ENCODE measurements around the gene ACTN3.
"Not testable (repeated sequence)": the region's sequence is repeated elsewhere in the genome, so short reads cannot be mapped to it uniquely, and the experiment has no call there.

Gene ACTN3

DNA sequence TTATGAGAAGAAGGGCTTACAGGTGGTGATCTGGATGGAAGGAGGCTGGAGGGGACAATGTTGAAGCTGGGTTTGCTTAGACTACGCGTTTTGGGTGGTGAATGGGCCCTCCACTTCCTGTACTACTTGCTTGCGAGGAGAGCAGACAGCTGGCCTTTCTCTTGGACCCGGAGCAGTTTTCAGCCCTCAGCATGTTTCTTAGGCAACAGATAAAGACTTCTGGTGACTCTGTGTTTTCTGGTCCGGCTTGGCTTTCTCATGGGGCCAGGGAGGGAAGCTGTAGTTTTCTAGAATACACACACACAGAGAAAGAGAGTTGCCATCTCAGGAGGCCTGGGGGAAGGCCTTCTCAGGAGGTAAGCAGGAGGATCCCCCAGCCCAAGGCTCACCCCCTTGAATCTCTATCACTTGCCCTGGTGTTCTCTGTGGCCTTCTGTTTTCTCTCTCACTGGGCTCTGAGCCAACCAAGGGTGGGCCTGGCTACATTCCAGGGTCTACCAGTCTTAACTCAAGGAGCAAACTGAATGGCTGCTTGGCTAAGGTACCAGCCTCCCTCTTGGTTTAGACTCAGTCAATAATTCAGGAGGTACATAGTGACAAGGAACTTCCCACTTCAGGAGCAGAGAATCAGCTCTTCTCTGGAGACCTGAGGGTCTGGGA, 48.7 kb downstream of the ACTN3 start:
- DNase-seq (ENCODE audit: low read depth in 2 of 2) = no peak

DNA sequence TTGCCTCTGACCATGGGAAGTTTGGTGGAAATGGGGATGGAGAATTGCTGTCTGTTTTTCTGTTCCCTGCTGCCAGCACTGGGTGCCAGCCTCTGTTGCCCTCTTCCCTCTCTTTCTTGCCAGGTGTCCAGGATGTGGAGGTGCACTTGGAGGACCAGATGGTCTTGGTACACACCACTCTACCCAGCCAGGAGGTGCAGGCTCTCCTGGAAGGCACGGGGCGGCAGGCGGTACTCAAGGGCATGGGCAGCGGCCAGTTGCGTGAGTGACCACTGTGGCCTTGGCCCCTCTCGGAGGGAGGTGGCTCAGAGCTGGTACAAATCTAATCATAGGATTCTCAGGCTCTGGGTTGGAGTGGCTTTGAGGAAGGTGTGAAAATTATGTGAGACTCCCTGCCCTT, 52.3 kb downstream of the ACTN3 start:
- no peak for DNase-seq (ENCODE audit: low read depth in 2 of 2)

- no peak for DNase-seq (ENCODE audit: low read depth in 2 of 2)
Observed at GRCh38 chr11:66600219-66600618, 53.5 kb downstream of the ACTN3 start.

DNA sequence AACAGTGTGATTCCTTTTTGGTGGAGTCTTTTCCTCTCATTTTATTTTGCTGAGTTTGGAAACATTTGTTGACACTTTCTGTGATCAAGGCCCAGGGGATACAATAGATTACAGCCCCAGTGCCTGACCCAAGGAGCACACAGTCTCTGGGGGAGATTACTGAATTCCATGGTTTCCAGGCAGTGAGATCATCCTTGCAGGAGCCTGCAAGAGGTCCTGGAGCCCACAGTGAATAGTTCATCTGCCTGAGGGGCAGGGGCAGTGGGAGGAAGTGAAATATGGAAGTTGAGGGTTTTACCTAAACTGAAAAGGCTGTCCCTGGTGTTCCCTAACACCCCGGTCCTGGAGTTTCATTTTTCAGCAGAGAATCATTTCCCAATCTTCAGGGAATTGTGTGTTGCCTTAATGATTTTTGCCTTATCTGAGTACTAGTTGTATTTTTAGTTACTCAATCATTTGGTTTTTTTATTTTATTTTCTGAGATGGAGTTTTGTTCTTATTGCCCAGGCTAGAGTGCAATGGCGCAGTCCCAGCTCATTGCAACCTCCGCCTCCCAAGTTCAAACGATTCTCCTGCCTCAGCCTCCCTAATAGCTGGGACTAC, 54.0 kb downstream of the ACTN3 start:
- no peak for DNase-seq (ENCODE audit: low read depth in 2 of 2)

- DNase-seq (ENCODE audit: low read depth in 2 of 2) = no peak
Observed at GRCh38 chr11:66603072-66603471, 56.4 kb downstream of the ACTN3 start.

GRCh38 chr11:66604155-66604554, 57.5 kb downstream of the ACTN3 start:
- DNase-seq (ENCODE audit: low read depth in 2 of 2) = no peak

GRCh38 chr11:66606608-66607007, 59.9 kb downstream of the ACTN3 start:
- not testable (repeated sequence) for DNase-seq (ENCODE audit: low read depth in 2 of 2)

DNA sequence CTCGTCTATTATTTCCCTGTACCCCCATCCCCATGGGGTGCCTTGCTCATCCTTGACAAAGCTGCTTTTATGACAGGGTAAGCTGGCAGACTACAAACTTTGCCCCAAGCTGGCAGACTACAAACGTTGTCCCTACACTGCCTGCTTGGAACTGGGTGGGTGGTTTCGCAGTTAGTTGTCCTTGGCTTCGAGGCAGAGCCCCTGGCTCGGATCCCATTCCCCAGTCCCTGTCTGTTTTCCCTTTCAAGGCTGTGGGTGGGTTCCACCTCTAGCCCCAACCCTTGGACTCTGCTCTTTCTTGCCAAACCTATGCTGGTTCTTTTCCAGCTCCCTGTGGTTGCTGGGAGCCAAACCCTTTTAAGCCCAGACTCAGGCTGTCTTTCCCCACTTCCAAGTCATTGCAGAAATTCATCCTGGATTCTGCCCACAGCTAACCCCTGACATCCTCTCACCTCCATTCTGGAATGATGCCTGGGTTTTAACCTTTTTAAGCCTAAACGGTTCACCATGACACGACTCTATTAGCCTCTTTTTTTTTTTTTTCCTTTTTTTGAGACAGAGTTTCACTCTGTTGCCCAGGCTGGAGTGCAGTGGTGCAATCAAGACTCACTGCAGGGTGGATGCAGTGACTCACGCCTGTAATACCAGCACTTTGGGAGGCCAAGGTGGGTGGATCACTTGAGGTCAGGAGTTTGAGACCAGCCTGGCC, 60.6 kb downstream of the ACTN3 start:
- no peak for DNase-seq (ENCODE audit: low read depth in 2 of 2)

DNA sequence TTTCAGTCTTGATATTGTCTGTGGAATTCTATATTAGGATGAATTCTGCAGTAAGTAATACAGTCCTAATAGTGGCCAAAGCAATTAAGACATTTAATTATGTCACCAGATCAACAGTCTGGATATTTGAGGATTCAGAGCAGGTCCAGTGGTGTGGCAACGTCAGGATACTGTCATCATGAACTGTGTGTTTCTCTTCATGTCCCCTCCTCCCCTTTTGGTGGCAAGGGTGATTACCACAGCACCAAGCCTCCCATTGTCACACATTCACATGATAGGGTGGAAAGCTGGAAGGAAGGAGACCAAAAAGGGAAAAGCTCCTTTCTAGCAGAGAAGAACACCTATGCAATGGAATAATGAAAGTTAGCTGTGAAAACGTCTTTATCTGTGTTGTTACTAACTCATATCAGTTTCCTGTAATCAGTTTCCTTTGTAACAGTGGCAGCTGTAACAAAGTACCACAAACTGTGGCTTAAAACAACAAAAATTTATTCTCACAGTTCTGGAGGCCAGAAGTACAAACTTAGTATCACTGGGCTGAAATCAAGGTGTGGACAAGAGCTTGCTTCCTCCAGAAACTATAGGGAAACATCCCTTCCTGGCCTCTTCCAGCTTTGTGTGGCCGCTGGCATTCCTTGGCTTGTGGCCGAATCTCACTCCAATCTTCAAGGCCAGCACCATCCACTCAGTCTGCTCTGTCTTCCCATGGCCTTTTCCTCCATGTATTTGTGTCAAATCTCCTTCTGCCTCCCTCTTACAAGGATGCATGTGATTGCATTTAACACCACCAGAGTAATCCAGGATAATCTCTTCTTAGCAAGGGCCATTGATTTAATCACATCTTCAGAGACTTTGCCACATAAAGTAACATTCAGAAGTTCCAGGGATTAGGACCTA, 63.3 kb downstream of the ACTN3 start:
- no peak for DNase-seq (ENCODE audit: low read depth in 2 of 2)

DNA sequence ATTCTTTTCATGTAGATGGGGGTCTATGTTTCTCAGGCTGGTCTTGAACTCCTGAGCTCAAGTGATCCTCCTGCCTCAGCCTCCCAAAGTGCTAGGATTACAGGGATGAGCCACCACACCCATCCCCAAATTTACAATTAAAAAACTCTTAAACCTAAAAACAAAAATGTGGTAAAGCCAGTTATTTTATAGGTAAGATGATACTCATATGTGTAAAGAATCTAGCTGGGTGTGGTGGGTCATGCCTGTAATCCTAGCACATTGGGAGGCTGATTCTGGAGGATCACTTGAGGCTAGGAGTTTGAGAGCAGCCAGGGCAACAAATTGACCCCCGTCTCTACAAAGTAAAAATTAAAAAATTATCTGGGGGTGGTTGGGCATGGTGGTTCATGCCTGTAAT, 65.8 kb downstream of the ACTN3 start:
- no peak for DNase-seq (ENCODE audit: low read depth in 2 of 2)

Data from activated CD8-positive, alpha-beta memory T cell treated with anti-CD3 and anti-CD28 coated beads for 4 hours (primary cell).